ENCODE data around the gene DBR1. TPM values are rescaled to one million over a fixed set of nuclear protein-coding genes. Genes with fewer than 3 reads are reported as not detected.

The DBR1 gene
- total and polyA plus RNA-seq, 2 of the 13 experiments (the other 11 are each of a cell fraction or from before 2014, with no cell fraction given), result 6.4 to 16.7 TPM

GRCh38 chr3:138187296-138188012 is 12.7 kb upstream of the DBR1 start, which contains the start of gene ARMC8 (continued):
- TF ChIP-seq ZBTB8A (CRISPR knock-in tag; IDR thresholded peaks at IDR 0.05; ENCODE audit: borderline replicate concordance, low read depth) (peak; percentile 84; the same call in 1 of the 2 replicates), ZNF563 (CRISPR knock-in tag; IDR thresholded peaks at IDR 0.05) (no peak; the same call in 1 of the 2 replicates), HNRNPLL (IDR thresholded peaks at IDR 0.05; ENCODE audit: low read depth, low read length, poor library complexity, severe bottlenecking) (peak; percentile 90), GATAD1 (CRISPR knock-in tag; IDR thresholded peaks at IDR 0.05) (peak; percentile 92), CEBPB (IDR thresholded peaks at IDR 0.05; ENCODE audit: borderline replicate concordance, low read depth, low read length) (no peak), ZMYM4 (CRISPR knock-in tag; IDR thresholded peaks at IDR 0.05) (peak; percentile 64; the same call in 1 of the 2 replicates), ZNF275 (CRISPR knock-in tag; IDR thresholded peaks at IDR 0.05; ENCODE audit: borderline replicate concordance) (no peak), THAP11 (CRISPR knock-in tag; IDR thresholded peaks at IDR 0.05) (peak; percentile 87), ZNF468 (CRISPR knock-in tag; IDR thresholded peaks at IDR 0.05) (no peak), ZNF713 (CRISPR knock-in tag; IDR thresholded peaks at IDR 0.05) (no peak), ZNF235 (CRISPR knock-in tag; IDR thresholded peaks at IDR 0.05; ENCODE audit: borderline replicate concordance) (no peak), ATF6 (CRISPR knock-in tag; conservative IDR thresholded peaks at IDR 0.05) (no peak), ZMYM2 (CRISPR knock-in tag; IDR thresholded peaks at IDR 0.05) (no peak), ELF4 (CRISPR knock-in tag; IDR thresholded peaks at IDR 0.05; ENCODE audit: borderline replicate concordance) (no peak), ZFP36L2 (CRISPR knock-in tag; IDR thresholded peaks at IDR 0.05) (no peak), PREB (CRISPR knock-in tag; IDR thresholded peaks at IDR 0.05) (no peak), ZKSCAN5 (CRISPR knock-in tag; IDR thresholded peaks at IDR 0.05) (0 out of 2 replicates have a peak, but pooled peaks have one; percentile 6), ZNF678 (CRISPR knock-in tag; IDR thresholded peaks at IDR 0.05) (no peak), ZNF674 (CRISPR knock-in tag; IDR thresholded peaks at IDR 0.05; ENCODE audit: low read depth) (no peak), CENPX (CRISPR knock-in tag; IDR thresholded peaks at IDR 0.05) (no peak), MAX (IDR thresholded peaks at IDR 0.05) (peak; percentile 74), ESRRA (CRISPR knock-in tag; IDR thresholded peaks at IDR 0.05; ENCODE audit: low read depth) (peak; percentile 31; the same call in 1 of the 2 replicates), ZFY (CRISPR knock-in tag; IDR thresholded peaks at IDR 0.05) (peak; percentile 75), RARA (CRISPR knock-in tag; IDR thresholded peaks at IDR 0.05) (peak; percentile 5; the same call in 1 of the 2 replicates), ZNF160 (CRISPR knock-in tag; IDR thresholded peaks at IDR 0.05) (no peak), ZNF362 (CRISPR knock-in tag; IDR thresholded peaks at IDR 0.05; ENCODE audit: borderline replicate concordance) (no peak)
